Right atrium auricular region (tissue), 2 donors: ENCODE results near the gene ARID4B. TPM values are rescaled to one million over a fixed set of nuclear protein-coding genes. Genes with fewer than 3 reads are reported as not detected.
A peak's percentile ranks its signal among the peaks of the same experiment; 100 is the strongest.

Experiments used
- DNase-seq: peaks from one replicate; pipeline ENCODE4 v3.0.0-alpha.2; 2019; ENCODE audit warnings: low spot score
- H3K27ac ChIP-seq, 2 donors: fragments of 200-600 bp; sonication (generic); 1 replicate in 1 of 2; 2 replicates in 1 of 2; pipeline ENCODE4 v1.5.1; 2016 to 2019
- H3K27me3 ChIP-seq, 2 donors: fragments of 200-600 bp; sonication (generic); one replicate each; pipeline versions ENCODE4 v1.5.1 to v1.6.0; 2017 to 2019
- H3K36me3 ChIP-seq: fragments of 200-600 bp; sonication (generic); one replicate; pipeline ENCODE4 v1.5.1; 2016
- H3K4me1 ChIP-seq, 2 donors: fragments of 200-600 bp; sonication (generic); one replicate each; pipeline versions ENCODE4 v1.5.1 to v1.6.0; 2017 to 2019
- H3K4me3 ChIP-seq, 2 donors: fragments of 200-600 bp; sonication (generic); 1 replicate in 1 of 2; 2 replicates in 1 of 2; pipeline ENCODE4 v1.5.1; 2017 to 2019; ENCODE audit warnings: mild to moderate bottlenecking in 1 of 2, moderate library complexity in 1 of 2
- H3K9me3 ChIP-seq, 2 donors: fragments of 200-600 bp; sonication (generic); one replicate each; pipeline ENCODE4 v1.5.1; 2019
- CTCF ChIP-seq, 2 donors: fragments of 200-600 bp; sonication (generic); IDR thresholded peaks; one replicate each; pipeline ENCODE4 v1.5.1; 2019; ENCODE audit warnings: antibody characterized with exemption in 2 of 2
- total RNA-seq, 2 donors: library from RNA; depleted of rRNA; stranded (reverse); fragments of >200 nt; gene quantifications; one replicate each; pipeline ENCODE4 v1.1.0, GENCODE V29; 2016

The ARID4B gene
- total RNA-seq, 2 donors from 2014 or later: 15.9 to 16.1 TPM

GRCh38 chr1:235199441-235199840, 128.5 kb downstream of the ARID4B start:
- Histone ChIP-seq H3K27ac (no peak overlapping the region), H3K4me3 (no peak overlapping the region), H3K4me1 (no peaks in the 10 kb centered on the region), H3K27me3 (no peaks in the 10 kb centered on the region), H3K9me3 (no peaks in the 10 kb centered on the region), H3K36me3 (peaks cover 12% of the 10 kb centered on the region)
- TF ChIP-seq CTCF (IDR thresholded peaks at IDR 0.05): peak in 1 of 2 donors; percentile 42
- no peak for DNase-seq

GRCh38 chr1:235190431-235190830, 137.5 kb downstream of the ARID4B start:
- Histone ChIP-seq H3K36me3 (peaks cover 39% of the 10 kb centered on the region), H3K27ac (no peak overlapping the region), H3K4me3 (no peak overlapping the region), H3K4me1 (no peaks in the 10 kb centered on the region), H3K27me3 (no peaks in the 10 kb centered on the region), H3K9me3 (no peaks in the 10 kb centered on the region)
- no peak for DNase-seq
- TF ChIP-seq CTCF (IDR thresholded peaks at IDR 0.05): no peak

GRCh38 chr1:235187316-235187715, 140.7 kb downstream of the ARID4B start:
- Histone ChIP-seq H3K4me1 (no peaks in the 10 kb centered on the region), H3K36me3 (peaks cover 23% of the 10 kb centered on the region), H3K27ac (no peak overlapping the region), H3K9me3 (no peaks in the 10 kb centered on the region), H3K4me3 (no peak overlapping the region), H3K27me3 (no peaks in the 10 kb centered on the region)
- TF ChIP-seq CTCF (IDR thresholded peaks at IDR 0.05): no peak
- DNase-seq: no peak

- H3K36me3 ChIP-seq: peaks cover 27% of the 10 kb centered on the region
Measured at GRCh38 chr1:235181561-235182245, 146.3 kb downstream of the ARID4B start.

GRCh38 chr1:235180916-235181460, 147.0 kb downstream of the ARID4B start:
- TF ChIP-seq CTCF (IDR thresholded peaks at IDR 0.05): no peak
- no peak overlapping the region for H3K4me3 ChIP-seq
- no peaks in the 10 kb centered on the region for H3K9me3 ChIP-seq
- no peaks in the 10 kb centered on the region for H3K4me1 ChIP-seq
- no peaks in the 10 kb centered on the region for H3K27me3 ChIP-seq
- no peak overlapping the region for H3K27ac ChIP-seq
- DNase-seq: no peak
- H3K36me3 ChIP-seq: peaks cover 31% of the 10 kb centered on the region

More at GRCh38 chr1:235181561-235182245, 146.3 kb downstream of the ARID4B start:
- no peak for TF ChIP-seq CTCF (IDR thresholded peaks at IDR 0.05)
- no peak overlapping the region for H3K4me3 ChIP-seq
- no peak overlapping the region for H3K27ac ChIP-seq
- no peaks in the 10 kb centered on the region for H3K9me3 ChIP-seq
- H3K27me3 ChIP-seq: no peaks in the 10 kb centered on the region
- no peak for DNase-seq
- no peaks in the 10 kb centered on the region for H3K4me1 ChIP-seq
